Smooth muscle cell (in vitro differentiated cells): ENCODE data around the gene RPLP2. TPM values are rescaled to one million over a fixed set of nuclear protein-coding genes. Genes with fewer than 3 reads are reported as not detected.

Source experiments
- DNase-seq: peaks from one replicate; lab custom pipeline; 2025; ENCODE audit not compliant: unreplicated experiment; lab: John Stamatoyannopoulos, UW
- H2AFZ ChIP-seq: fragments of 200-600 bp; sonication (generic); 2 replicates; pipeline ENCODE4 v1.6.0; 2016; ENCODE audit warnings: antibody characterized with exemption, low read depth, mild to moderate bottlenecking
- H3F3A ChIP-seq: fragments of 200-600 bp; sonication (generic); 2 replicates; pipeline ENCODE4 v1.6.0; 2017; ENCODE audit warnings: antibody characterized with exemption, low read depth
- H3K27ac ChIP-seq: fragments of 200-600 bp; sonication (generic); 2 replicates; pipeline ENCODE4 v1.5.1; 2016; ENCODE audit warnings: low read depth, mild to moderate bottlenecking
- H3K27me3 ChIP-seq: fragments of 200-600 bp; sonication (generic); 2 replicates; pipeline ENCODE4 v1.6.1; 2016; ENCODE audit warnings: low read depth, mild to moderate bottlenecking
- H3K36me3 ChIP-seq: fragments of 200-600 bp; sonication (generic); 2 replicates; pipeline ENCODE4 v1.5.1; 2016; ENCODE audit warnings: low read depth
- H3K4me1 ChIP-seq: fragments of 200-600 bp; sonication (generic); 2 replicates; pipeline ENCODE4 v1.5.1; 2016; ENCODE audit warnings: low read depth
- H3K4me2 ChIP-seq: fragments of 200-600 bp; sonication (generic); 2 replicates; pipeline ENCODE4 v1.6.0; 2016; ENCODE audit warnings: mild to moderate bottlenecking
- H3K4me3 ChIP-seq: fragments of 200-600 bp; sonication (generic); 2 replicates; pipeline ENCODE4 v1.5.1; 2016; ENCODE audit warnings: mild to moderate bottlenecking
- H3K79me2 ChIP-seq: fragments of 200-600 bp; sonication (generic); 2 replicates; pipeline ENCODE4 v1.6.0; 2016; ENCODE audit warnings: low read depth, mild to moderate bottlenecking
- H3K9ac ChIP-seq: fragments of 200-600 bp; sonication (generic); 2 replicates; pipeline ENCODE4 v1.6.0; 2016; ENCODE audit warnings: low read depth
- H3K9me3 ChIP-seq: fragments of 200-600 bp; sonication (generic); replicated peaks from 2 replicates; pipeline ENCODE4 v1.5.1; 2016; ENCODE audit warnings: low read depth
- H4K20me1 ChIP-seq: fragments of 200-600 bp; sonication (generic); 2 replicates; pipeline ENCODE4 v1.6.0; 2016; ENCODE audit warnings: low read depth
- CTCF ChIP-seq: fragments of 200-600 bp; sonication (generic); IDR thresholded peaks from 2 replicates; pipeline ENCODE4 v1.5.1; 2017; ENCODE audit warnings: borderline replicate concordance, mild to moderate bottlenecking, antibody characterized with exemption; ENCODE audit not compliant: insufficient read depth, poor library complexity, severe bottlenecking
- WGBS: methylation state at CpG from one replicate; pipeline ENCODE4 v1.1.7; 2016; ENCODE audit warnings: low lambda C conversion rate; 5-methylcytosine and 5-hydroxymethylcytosine counted together
- polyA plus RNA-seq: library from polyadenylated mRNA; unstranded; fragments of >200 nt; fragmentation: Nextera tagmentation; extraction: Ambion mirVana; gene quantifications from 2 replicates; pipeline ENCODE4 v1.2.1, GENCODE V29; 2016
- total RNA-seq: library from RNA; depleted of rRNA; stranded (reverse); fragments of >200 nt; gene quantifications from 2 replicates; pipeline ENCODE4 v1.2.3, GENCODE V29; 2014

Gene RPLP2
- total and polyA plus RNA-seq, 2 experiments from 2014 or later: 472 to 622 TPM

DNA sequence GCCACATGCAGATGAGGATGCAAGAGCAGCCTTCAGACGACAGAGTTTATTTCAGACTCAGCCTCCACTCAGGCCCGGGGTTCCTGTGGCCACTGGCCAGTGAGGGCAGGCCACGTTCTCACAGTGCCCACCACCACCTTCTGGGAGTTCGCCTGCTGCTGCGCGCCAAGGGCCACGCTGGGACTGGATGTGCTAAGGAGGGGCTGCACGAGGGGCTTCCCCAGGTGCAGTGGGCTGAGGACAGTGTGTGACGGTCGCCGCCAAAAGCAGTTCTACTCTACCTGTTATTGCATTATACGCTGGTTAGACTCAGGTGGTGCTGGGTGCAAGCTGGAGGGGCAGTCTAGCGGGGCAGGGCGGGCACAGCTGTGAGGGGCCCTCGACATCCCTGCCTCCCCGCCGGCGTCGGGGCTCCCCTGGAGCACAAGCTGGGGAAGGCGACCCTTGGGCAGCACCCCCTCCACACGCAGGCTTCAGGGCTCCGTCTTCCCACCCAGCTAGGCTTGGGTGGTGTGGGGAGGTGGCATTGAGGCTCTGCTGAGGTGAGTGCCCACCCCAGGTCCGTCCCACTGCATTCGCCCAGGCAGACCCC, 22.6 kb upstream of the RPLP2 start:
- no peak overlapping the region for H3K4me3 ChIP-seq
- no peak for DNase-seq
- TF ChIP-seq CTCF: no peak
- H3K4me2 ChIP-seq: no peak overlapping the region
- no peak overlapping the region for H3K27ac ChIP-seq
- WGBS: 93% methylated on average over 13 of the region's 24 CpGs
- no peaks in the 10 kb centered on the region for H3K36me3 ChIP-seq
- H3K9ac ChIP-seq: no peak overlapping the region
- H3K9me3 ChIP-seq: no peaks in the 10 kb centered on the region
- no peaks in the 10 kb centered on the region for H3K27me3 ChIP-seq
- peaks cover 2% of the 10 kb centered on the region for H3K4me1 ChIP-seq
- no peak overlapping the region for H2AFZ ChIP-seq
- H4K20me1 ChIP-seq: peaks cover 19% of the 10 kb centered on the region
- H3F3A ChIP-seq: peaks cover 5% of the 10 kb centered on the region
- no peaks in the 10 kb centered on the region for H3K79me2 ChIP-seq

- no peaks in the 10 kb centered on the region for H3K79me2 ChIP-seq
- peaks cover 5% of the 10 kb centered on the region for H3F3A ChIP-seq
- H2AFZ ChIP-seq: no peak overlapping the region
- peaks cover 2% of the 10 kb centered on the region for H3K4me1 ChIP-seq
- H3K36me3 ChIP-seq: no peaks in the 10 kb centered on the region
- H3K9ac ChIP-seq: no peak overlapping the region
- H3K4me2 ChIP-seq: no peak overlapping the region
- no peaks in the 10 kb centered on the region for H3K9me3 ChIP-seq
- TF ChIP-seq CTCF: no peak
- no peak for DNase-seq
- no peak overlapping the region for H3K27ac ChIP-seq
- no peak overlapping the region for H3K4me3 ChIP-seq
- H3K27me3 ChIP-seq: no peaks in the 10 kb centered on the region
- 89% methylated on average over 26 of the region's 28 CpGs for WGBS
- H4K20me1 ChIP-seq: peaks cover 10% of the 10 kb centered on the region
Measured at GRCh38 chr11:788009-788640, 21.6 kb upstream of the RPLP2 start.

DNA sequence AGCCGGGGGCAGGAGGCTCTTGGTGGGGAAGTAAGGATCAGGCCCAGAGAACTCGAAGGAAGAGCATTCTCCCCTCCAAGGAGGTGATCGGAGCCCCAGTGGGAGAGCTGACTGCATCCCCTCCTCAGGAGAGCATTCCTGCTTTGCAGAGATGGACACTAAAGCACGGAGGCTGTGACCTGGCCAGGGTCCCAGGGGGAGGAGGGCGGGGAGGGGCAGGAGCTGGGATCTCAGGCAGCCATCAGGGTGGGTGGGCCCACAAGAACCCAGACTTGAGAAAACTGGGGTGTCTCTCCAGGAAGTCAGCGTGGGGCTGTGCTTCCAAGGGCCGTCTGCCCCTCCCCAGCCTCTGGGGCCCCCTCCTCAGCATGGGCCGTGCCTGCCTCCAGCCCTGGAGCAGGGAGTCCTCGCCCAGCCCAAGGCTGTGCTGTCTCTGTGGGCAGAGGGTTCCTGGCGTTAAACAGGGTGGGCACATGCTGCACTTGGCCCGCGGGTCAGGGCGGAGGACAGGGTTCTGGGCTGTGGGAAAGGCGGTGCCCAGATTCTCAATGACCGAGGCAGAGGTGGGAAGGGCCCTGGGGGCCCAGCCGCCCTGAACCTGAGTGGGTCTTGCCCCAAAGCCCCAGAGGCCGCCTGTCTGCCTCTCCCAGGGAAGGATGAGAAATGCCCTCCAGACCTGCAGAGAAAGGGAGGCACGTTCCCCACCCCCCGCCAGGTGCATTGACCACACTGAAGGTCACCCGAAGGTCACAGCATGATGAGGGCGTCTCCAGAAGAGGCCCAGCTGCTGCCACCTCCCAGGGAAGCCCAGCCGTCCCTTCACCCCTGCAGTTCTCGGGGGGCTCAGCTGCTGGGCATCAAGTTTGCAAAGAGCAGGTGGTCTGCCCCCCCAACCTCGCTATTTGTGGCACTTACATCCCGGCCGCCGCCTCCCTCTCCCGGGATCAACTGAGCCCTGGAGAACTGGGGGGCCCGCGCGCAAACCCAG, 20.5 kb upstream of the RPLP2 start:
- WGBS: 68% methylated on average over 27 of the region's 31 CpGs
- Histone ChIP-seq H2AFZ (no peak overlapping the region), H3K27ac (no peak overlapping the region), H3K4me3 (no peak overlapping the region), H3F3A (peaks cover 5% of the 10 kb centered on the region), H3K79me2 (no peaks in the 10 kb centered on the region), H3K4me2 (no peak overlapping the region), H3K9me3 (no peaks in the 10 kb centered on the region), H3K36me3 (no peaks in the 10 kb centered on the region), H3K4me1 (no peaks in the 10 kb centered on the region), H3K9ac (no peak overlapping the region), H3K27me3 (no peaks in the 10 kb centered on the region), H4K20me1 (peaks cover 7% of the 10 kb centered on the region)
- DNase-seq: no peak
- TF ChIP-seq CTCF: no peak
